SK-N-MC (cell line): Measurements from ENCODE around the gene KDM4D.
"Not testable (repeated sequence)": the region's sequence is repeated elsewhere in the genome, so short reads cannot be mapped to it uniquely, and the experiment has no call there.

Source experiments
- DNase-seq: peaks from one replicate; pipeline ENCODE4 v3.0.0-alpha.2; 2011; ENCODE audit warnings: low read depth, low spot score
- H3K27ac ChIP-seq: fragments of 200-600 bp; sonication (generic); 2 replicates; pipeline ENCODE4 v1.5.1; 2016; ENCODE audit warnings: mixed run types
- H3K36me3 ChIP-seq: fragments of 200-600 bp; sonication (generic); 2 replicates; pipeline ENCODE4 v1.6.1; 2017; ENCODE audit warnings: antibody characterized with exemption, low read length, mixed read lengths; ENCODE audit not compliant: insufficient read depth
- H3K4me3 ChIP-seq: fragments of 200-600 bp; sonication (generic); 2 replicates; pipeline ENCODE4 v1.5.1; 2016
- H3K9ac ChIP-seq: fragments of 200-600 bp; sonication (generic); 2 replicates; pipeline ENCODE4 v1.8.0; 2017; ENCODE audit warnings: mixed run types, mixed read lengths; ENCODE audit not compliant: insufficient read length
- H3K9me3 ChIP-seq: fragments of 200-600 bp; sonication (generic); 2 replicates; pipeline ENCODE4 v1.6.1; 2017; ENCODE audit warnings: low read depth, mild to moderate bottlenecking, antibody characterized with exemption, low read length, moderate library complexity, mixed read lengths
- EZH2 ChIP-seq: fragments of 200-600 bp; sonication (generic); IDR thresholded peaks from one replicate; pipeline ENCODE4 v1.6.1; 2017; ENCODE audit warnings: antibody characterized with exemption
- FOXP2 ChIP-seq: optimal IDR thresholded peaks from 2 replicates; pipeline ENCODE3; 2011; ENCODE audit warnings: mild to moderate bottlenecking, moderate library complexity; ENCODE audit not compliant: insufficient read depth; ENCODE audit errors: extremely low read length, control extremely low read depth
- POLR2AphosphoS5 ChIP-seq: IDR thresholded peaks from 2 replicates; pipeline ENCODE4 v1.6.1; 2012; ENCODE audit warnings: mild to moderate bottlenecking, low read depth, low read length, borderline replicate concordance

KDM4D gene

DNA sequence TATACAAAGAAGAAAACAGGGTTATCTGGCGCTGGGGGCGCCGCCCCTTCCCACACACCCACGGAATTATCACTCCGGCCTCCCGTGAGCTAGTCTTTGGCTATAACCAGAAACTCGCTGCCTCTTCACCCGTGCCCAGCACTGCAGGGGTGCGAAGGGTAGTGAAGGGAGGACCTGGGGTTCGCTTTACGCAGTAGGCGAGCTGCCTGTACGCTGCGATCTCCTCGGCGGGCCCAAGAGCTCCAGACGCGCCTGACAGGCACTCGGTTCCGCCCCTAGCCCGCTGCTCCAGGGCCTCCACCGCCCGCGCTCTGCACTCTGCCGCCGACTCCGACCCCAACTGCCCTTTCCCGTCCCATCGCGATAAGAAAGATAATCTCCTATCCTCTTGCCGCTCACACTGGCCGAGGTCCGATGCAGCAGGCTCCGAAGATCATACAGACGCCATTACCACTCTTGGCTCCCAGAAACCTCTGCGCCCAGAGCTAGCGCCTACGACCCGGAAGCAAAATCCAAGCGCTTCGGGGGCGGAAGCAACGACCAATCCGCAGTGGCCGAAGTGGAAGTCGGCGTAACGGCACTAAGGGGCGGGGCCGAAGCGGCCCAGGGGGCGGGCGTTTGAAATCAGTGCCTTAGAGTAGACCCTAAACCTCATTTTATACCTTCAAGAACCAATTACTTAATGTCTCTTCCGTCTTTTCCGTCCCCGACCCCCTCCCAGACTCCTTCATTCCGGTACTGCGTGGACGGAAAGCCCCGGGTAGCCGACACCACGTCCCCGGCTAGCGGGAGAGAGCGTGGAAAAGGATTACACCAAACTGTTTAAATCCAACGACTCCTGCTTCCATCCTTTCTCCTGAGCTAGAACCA is at the start of gene KDM4D, which contains the start of gene CWC15:
Gene KDM4D (plus strand): TSS at position 611 of the 870 bp plus-strand sequence. CDS start 23,664 bp downstream, outside the sequence.
Gene CWC15 (minus strand): TSS at position 458 of the 870 bp plus-strand sequence. CDS start 1,371 bp downstream, outside the sequence.
- peak; percentile 71 for DNase-seq
- no peaks in the 10 kb centered on the region for H3K9me3 ChIP-seq

DNA sequence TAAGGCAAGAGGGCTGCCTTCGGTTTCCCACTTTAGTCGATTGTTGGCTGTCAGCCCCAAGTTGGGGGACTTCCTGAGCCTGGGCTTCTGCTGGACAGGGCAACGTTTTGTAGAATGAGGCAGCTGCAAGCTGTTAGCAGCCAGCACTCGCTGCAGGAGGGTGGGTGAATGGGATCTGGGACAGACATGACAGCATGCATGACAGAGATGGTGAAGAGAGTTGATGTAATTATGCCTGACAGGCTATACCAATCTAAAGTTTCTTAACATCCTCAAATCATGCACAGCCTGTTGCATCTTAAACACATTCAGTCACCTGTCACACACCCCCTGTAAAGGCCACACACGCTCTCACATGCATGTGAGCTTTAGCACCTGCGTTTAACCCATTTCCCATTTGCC is 49.3 kb upstream of the KDM4D start:
- H3K36me3 ChIP-seq: no peaks in the 10 kb centered on the region
- H3K27ac ChIP-seq: no peak overlapping the region
- no peak overlapping the region for H3K4me3 ChIP-seq
- no peaks in the 10 kb centered on the region for H3K9me3 ChIP-seq
- no peak overlapping the region for H3K9ac ChIP-seq
- no peak for DNase-seq
- no peak for TF ChIP-seq POLR2AphosphoS5
- no peak for TF ChIP-seq FOXP2
- no peak for TF ChIP-seq EZH2

More for the DNA sequence above, at the start of gene KDM4D, which contains the start of gene CWC15:
- peak within 1 kb of the TSS; percentile 97 for H3K4me3 ChIP-seq
- H3K27ac ChIP-seq: peak within 1 kb of the TSS; percentile 82
- peaks cover 37% of the 10 kb centered on the region for H3K36me3 ChIP-seq
- peak within 1 kb of the TSS; percentile 93 for H3K9ac ChIP-seq
- peak; percentile 96 for TF ChIP-seq POLR2AphosphoS5
- no peak for TF ChIP-seq FOXP2
- TF ChIP-seq EZH2: no peak

DNA sequence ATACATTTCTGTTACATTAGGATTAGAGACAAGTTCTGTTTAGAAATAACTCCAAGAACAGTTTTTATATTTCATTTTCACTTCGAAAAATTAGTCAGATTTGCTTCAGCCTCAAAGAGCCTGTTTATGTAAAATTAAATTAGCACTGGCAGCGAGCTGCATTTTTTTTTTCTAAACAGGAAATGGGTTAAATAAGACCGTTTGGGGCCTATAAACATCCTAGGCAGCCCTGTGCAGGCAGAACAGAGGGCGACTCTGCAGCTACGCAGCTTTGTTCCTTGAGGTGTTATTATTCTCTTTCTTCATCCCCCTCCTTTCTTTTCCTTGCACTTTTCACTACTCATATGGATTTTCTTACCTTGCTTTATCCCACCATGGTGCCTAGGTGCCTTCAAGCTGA is 48.9 kb upstream of the KDM4D start:
- Histone ChIP-seq H3K27ac (no peak overlapping the region), H3K4me3 (0 out of 2 replicates have a peak overlapping the region, but pooled peaks have one; percentile 5), H3K9me3 (no peaks in the 10 kb centered on the region), H3K36me3 (no peaks in the 10 kb centered on the region), H3K9ac (no peak overlapping the region)
- TF ChIP-seq EZH2 (no peak), FOXP2 (no peak), POLR2AphosphoS5 (no peak)
- no peak for DNase-seq

- Histone ChIP-seq H3K9me3 (no peaks in the 10 kb centered on the region), H3K4me3 (no peak overlapping the region), H3K36me3 (no peaks in the 10 kb centered on the region), H3K9ac (no peak overlapping the region), H3K27ac (no peak overlapping the region)
- no peak for DNase-seq
- TF ChIP-seq FOXP2: no peak
- no peak for TF ChIP-seq EZH2
- TF ChIP-seq POLR2AphosphoS5: no peak
These were observed 47.9 kb upstream of the KDM4D start for GRCh38 chr11:94925422-94926270.

GRCh38 chr11:94926271-94926625 is 47.3 kb upstream of the KDM4D start:
- no peak for TF ChIP-seq EZH2
- TF ChIP-seq FOXP2: no peak
- no peak for TF ChIP-seq POLR2AphosphoS5
- Histone ChIP-seq H3K36me3 (no peaks in the 10 kb centered on the region), H3K27ac (no peak overlapping the region), H3K9me3 (no peaks in the 10 kb centered on the region), H3K9ac (no peak overlapping the region), H3K4me3 (no peak overlapping the region)
- no peak for DNase-seq

- Histone ChIP-seq H3K36me3 (no peaks in the 10 kb centered on the region), H3K9me3 (no peaks in the 10 kb centered on the region), H3K27ac (no peak overlapping the region), H3K9ac (no peak overlapping the region), H3K4me3 (no peak overlapping the region)
- no peak for DNase-seq
- TF ChIP-seq EZH2 (no peak), POLR2AphosphoS5 (no peak)
These were observed 46.7 kb upstream of the KDM4D start for GRCh38 chr11:94926698-94927237.

GRCh38 chr11:94928117-94928990 is 45.2 kb upstream of the KDM4D start:
- Histone ChIP-seq H3K27ac (no peak overlapping the region), H3K9ac (no peak overlapping the region), H3K4me3 (no peak overlapping the region), H3K9me3 (no peaks in the 10 kb centered on the region), H3K36me3 (no peaks in the 10 kb centered on the region)
- TF ChIP-seq FOXP2: no peak
- no peak for TF ChIP-seq EZH2
- TF ChIP-seq POLR2AphosphoS5: no peak
- no peak for DNase-seq

- not testable (repeated sequence) for DNase-seq, H3K9ac ChIP-seq, H3K9me3 ChIP-seq, H3K36me3 ChIP-seq, H3K27ac ChIP-seq, H3K4me3 ChIP-seq
These were observed 41.4 kb upstream of the KDM4D start for GRCh38 chr11:94932072-94932471.
